Measurements from ENCODE around the gene SURF2.
"Not testable (repeated sequence)": the region's sequence is repeated elsewhere in the genome, so short reads cannot be mapped to it uniquely, and the experiment has no call there.

SURF2 gene

DNA sequence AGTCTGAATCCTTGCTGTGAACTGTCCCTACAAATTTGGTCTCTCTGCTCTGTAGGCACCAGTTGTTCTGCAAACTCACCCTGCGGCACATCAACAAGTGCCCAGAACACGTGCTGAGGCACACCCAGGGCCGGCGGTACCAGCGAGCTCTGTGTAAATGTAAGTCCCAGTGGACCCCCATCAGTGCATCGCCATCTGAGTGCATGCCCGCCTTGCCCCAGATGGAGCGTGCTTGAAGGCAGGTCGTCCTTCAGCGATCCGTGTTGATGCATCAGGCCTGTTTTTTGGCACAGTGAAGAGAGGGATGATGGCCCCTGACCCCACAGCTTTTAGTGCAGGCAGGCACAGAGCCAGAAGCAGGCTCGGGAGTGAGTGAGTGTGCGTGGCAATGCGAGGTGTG is 1.3 kb downstream of the SURF2 start:
- DNase-seq, result no peak

DNA sequence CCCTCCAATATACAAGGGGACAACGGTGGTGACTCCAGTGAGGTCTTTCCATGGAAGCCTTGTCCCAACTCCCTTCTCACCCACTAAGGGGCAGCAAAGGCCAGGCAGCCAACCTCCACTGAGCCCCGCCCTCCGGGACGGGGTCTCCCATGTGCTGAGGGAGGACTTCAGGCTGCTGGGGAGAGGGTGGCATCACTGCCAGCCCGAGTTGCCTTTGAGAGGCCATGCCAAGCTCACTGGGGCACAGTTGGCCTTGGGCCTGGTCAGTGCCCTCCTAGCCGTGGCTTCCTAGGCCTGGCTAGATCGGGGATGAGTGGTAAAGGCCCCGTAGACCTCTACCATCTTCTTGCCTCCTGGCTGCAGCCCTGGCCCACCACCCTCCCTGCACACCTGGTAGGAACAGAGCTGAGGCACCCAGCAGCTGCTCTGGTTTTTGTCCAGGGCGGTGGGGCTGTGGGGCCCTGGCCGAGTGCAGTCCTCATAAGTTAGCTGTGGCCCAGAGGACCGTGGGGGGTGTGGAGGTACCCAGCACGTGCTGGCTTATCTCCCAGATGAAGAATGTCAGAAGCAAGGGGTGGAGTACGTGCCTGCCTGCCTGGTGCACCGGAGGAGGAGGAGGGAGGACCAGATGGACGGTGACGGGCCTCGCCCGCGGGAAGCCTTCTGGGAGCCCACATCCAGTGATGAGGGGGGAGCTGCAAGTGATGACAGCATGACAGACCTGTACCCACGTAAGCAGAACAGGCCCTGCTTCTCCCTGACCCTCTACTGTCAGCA is 3.2 kb downstream of the SURF2 start:
- no peak for DNase-seq

- no peak for DNase-seq
Measured at GRCh38 chr9:133360400-133361393, 4.3 kb downstream of the SURF2 start.

- no peak for DNase-seq
Measured at GRCh38 chr9:133361507-133362092, 5.2 kb downstream of the SURF2 start.

DNA sequence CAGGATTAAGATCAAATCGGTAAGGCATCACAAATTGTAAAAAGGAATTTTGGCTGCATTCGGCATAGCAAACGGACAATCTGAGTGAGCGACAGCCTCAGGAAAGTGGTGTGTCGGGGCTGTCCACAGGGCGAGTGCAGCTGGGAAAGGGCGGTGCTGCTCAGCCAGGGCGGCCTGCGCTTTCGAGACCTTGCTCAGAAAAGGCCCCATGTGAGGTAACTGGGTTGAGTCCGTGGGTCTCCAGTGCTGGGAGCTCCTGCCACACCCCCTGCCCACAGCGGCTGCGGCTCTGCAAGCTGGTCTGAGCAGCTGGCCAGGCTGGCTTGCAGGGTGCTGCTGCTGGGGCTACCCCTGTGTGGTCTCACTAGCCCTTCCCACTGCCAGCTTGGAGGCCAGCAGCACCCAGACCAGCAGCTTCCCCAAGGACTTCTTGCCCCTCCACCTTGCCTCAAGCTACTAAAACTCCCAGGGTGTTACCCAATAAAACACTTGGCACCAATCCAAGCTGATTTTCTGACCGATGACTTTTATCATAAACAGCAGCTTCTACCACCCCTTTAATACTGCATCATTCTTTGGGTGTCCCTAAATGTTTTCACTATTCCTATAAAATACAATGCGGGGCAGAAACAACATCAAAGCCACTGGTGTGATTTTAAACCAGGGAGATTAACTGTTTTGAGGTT is 6.2 kb downstream of the SURF2 start:
- DNase-seq, result no peak

- no peak for DNase-seq
Measured at GRCh38 chr9:133366435-133366834, 10.1 kb downstream of the SURF2 start.

GRCh38 chr9:133367221-133367620 is 10.9 kb downstream of the SURF2 start:
- DNase-seq, result no peak

- no peak for DNase-seq
Measured at GRCh38 chr9:133367778-133368177, 11.4 kb downstream of the SURF2 start.

GRCh38 chr9:133368249-133368881 is 12.0 kb downstream of the SURF2 start:
- DNase-seq, result no peak

- DNase-seq, result no peak
Measured at GRCh38 chr9:133369422-133369821, 13.1 kb downstream of the SURF2 start.

DNA sequence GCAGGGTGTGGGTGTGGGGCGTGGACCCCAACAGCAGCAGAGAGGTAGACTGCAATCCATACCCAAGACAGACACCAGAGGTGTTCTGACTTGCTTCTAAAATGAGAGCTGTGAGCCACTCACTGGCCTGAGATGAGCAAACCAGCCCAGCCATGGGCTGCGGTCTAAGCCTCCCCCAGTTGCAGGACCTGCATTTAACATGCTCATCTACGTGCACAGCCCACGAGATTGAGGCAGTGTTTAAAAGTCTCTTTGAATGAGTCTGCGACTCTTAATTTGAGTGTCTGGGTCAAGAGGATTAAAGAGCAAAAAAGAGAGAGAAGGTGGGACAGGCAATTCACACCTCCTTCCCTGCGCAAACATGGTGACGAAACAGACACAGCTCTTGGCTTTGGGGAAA is 13.6 kb downstream of the SURF2 start:
- DNase-seq, result peak in 1 of 2 donors; percentile 49

DNA sequence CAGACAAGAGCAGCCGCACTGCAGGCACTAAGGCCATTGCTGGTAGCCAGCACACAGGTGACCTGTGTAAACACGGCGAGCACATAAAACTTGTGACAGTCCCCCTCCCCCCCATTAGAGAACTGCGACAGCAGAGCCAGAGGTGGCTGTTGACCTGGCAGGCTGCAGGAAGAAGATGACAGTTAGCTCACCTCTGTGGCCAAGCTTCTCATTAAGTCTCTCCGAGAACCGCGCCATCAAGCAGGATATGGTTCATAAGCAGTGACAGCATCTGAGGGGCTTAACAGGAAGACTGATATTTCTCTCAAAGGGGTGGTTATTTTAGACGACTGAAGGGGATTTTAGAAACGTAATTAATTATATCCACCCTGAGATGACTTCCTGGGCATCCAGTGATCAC is 14.3 kb downstream of the SURF2 start:
- DNase-seq, result no peak

DNA sequence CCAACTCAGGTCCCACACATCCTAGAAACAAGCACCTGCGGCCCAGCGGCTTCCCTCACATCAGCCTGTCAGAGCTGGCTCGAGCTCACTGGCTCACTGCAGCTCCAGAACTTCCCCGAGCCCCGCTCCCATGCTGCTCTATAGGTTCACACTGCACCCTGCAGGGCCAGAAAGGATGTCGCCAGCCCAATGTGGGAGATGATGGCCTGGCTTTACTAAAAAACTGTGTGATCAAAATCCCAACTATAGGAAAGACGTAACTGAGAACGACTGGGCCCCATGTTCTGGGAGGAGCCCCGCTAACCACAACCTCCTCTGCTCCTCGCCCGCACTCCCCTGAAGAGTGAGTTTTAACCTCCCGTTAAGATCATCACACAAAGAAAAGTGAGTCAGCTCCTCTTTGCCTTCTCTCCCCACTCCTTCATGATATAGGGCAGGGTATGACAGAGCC is 14.9 kb downstream of the SURF2 start:
- DNase-seq, result peak; percentile 79 to 82

DNA sequence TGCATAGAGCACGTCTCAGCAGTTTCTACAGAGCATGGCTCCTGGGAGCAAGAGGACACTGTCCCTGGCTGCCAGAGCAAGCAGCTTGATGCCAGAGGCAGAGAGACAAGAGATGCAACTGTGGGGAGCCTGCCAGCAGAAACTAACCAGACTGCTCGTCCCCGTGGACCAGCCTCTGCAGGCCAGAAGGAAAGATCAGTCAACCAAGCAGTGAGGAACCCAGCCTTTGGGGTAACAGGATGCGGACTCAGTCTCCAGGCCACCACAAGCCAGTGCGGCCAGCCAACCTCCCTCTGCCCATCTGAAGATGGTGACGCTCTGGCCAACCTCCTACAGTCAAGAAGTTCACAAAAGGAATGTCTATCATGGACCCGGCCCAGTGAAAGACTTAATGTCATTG is 15.8 kb downstream of the SURF2 start:
- no peak for DNase-seq

DNA sequence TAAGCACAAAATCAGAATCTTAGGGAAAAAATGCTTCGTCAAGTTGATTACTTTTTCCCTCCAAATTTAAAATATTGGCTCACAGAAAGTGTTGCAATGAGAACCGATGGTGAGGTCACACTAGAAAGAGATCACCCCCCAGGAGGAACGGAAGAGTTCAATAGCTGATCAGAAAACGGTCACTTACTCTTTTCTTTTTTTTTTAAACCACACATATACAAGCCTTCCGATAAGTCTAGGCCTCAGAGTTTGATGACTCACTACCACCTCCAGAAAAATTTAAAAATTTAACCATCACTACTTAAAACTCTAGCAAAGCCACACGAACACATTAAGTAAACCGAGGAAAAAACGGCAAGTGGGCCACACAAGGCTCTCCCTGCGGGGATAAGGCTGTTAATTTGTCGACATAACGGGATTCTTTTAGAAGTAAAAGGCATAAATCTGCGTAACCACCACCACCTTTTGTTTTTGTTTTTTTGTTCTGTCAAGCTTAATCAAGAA is 18.3 kb downstream of the SURF2 start:
- DNase-seq, result no peak

GRCh38 chr9:133375116-133375723 is 18.9 kb downstream of the SURF2 start:
- DNase-seq, result peak in 1 of 2 donors; percentile 28

DNA sequence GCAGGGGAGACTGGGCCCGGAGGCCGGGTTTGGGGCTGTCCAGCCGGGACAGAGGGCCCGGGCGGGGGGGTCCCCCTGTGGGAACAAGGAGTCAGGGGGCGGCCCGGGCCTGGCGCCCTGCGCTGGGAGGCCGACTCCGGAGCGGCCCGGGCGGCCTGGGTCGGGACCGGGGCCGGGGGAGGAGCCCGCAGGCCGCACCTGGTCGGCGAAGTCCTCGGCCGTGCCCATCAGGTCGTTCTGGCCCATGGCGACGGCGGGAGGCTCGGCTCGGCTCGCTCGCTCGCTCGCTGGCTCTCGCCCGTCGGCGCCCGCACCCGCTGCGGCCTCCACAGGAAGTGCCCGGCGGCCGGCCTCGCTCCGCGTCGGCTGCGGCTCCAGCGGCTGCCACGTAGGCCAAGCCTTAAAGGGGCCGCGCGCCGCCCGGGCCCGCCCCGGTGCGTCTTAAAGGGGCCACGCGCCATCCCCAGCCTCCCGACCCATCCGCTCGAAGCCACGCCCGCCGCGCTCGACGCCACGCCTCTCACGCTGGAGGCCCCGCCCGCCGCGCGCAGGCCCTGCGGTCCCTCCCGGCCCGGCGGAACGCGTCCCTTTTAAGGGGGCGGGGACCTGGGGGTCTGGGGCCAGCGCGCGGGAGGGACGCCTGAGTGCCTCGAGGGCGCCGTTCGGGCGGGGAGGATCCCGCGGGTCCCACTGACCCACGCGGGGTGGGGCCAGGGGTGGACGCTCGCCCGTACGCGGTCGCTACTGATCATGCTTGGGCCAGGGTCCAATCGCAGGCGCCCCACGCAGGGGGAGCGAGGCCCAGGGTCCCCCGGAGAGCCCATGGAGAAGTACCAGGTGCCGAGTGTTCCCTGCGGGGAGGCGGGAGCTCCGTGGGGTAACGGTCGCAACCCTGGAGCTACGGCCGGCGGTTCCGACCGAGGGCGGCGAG is 19.6 kb downstream of the SURF2 start, which contains the start of the genes STKLD1 and SURF4:
STKLD1 (plus strand) TSS at position 643 of the 931 bp plus-strand sequence; CDS start at position 751, 108 bp downstream.
SURF4 (minus strand) TSS at position 337 of the 931 bp plus-strand sequence; CDS start at position 246, 91 bp downstream.
- DNase-seq, result peak; percentile 96 to 98

DNA sequence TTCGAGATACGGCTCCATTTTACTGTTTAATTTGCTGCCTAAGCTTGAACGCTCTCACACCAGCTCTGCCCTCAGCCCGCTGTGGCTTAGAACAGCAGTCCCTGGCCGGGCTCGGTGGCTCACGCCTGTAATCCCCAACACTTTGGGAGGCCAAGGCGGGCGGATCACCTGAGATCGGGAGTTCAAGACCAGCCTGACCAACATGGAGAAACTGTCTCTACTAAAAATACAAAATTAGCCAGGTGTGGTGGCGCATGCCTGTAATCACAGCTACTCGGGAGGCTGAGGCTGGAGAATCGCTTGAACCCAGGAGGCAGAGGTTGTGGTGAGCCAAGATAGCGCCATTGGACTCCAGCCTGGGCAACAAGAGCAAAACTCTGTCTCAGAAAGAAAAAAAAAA is 20.9 kb downstream of the SURF2 start:
- not testable (repeated sequence) for DNase-seq

GRCh38 chr9:133377721-133378216 is 21.4 kb downstream of the SURF2 start:
- no peak for DNase-seq

Measured in stimulated activated CD4-positive, alpha-beta T cell treated with anti-CD3 and anti-CD28 coated beads, Interleukin-2, amount 100 ng/mL, for 24 hours (primary cell).